Liver (tissue), 9 donors: ENCODE results near the gene CDC42EP2. TPM values are rescaled to one million over a fixed set of nuclear protein-coding genes. Genes with fewer than 3 reads are reported as not detected.

Source experiments
- DNase-seq: peaks from one replicate; pipeline ENCODE4 v3.0.0-alpha.2; 2017; ENCODE audit warnings: low spot score
- H3K27ac ChIP-seq, 2 donors: one replicate each; pipeline ENCODE4 v1.7.0; 2013; ENCODE audit warnings: inconsistent platforms in 2 of 2, low read length in 2 of 2, control low read depth in 1 of 2, low read depth in 1 of 2, mild to moderate bottlenecking in 1 of 2
- H3K27me3 ChIP-seq, 4 donors: one replicate each; pipeline versions ENCODE4 v1.6.1 to v1.7.0; 2013; ENCODE audit warnings: low read length in 3 of 4, inconsistent platforms in 1 of 4, mild to moderate bottlenecking in 1 of 4, moderate library complexity in 1 of 4; ENCODE audit not compliant: control insufficient read depth in 4 of 4, insufficient read depth in 4 of 4
- H3K36me3 ChIP-seq, 4 donors: one replicate each; pipeline versions ENCODE4 v1.6.1 to v1.7.0; 2013; ENCODE audit warnings: low read length in 3 of 4, mild to moderate bottlenecking in 3 of 4, low read depth in 1 of 4, moderate library complexity in 1 of 4; ENCODE audit not compliant: control insufficient read depth in 4 of 4, insufficient read depth in 3 of 4
- H3K4me1 ChIP-seq, 4 donors: one replicate each; pipeline versions ENCODE4 v1.6.1 to v1.7.0; 2013; ENCODE audit warnings: low read length in 3 of 4, mild to moderate bottlenecking in 3 of 4, moderate library complexity in 1 of 4; ENCODE audit not compliant: control insufficient read depth in 4 of 4, insufficient read depth in 4 of 4
- H3K4me3 ChIP-seq, 3 donors: one replicate each; pipeline versions ENCODE4 v1.6.1 to v1.7.0; 2013; ENCODE audit warnings: low read length in 3 of 3, control low read depth in 1 of 3, low read depth in 1 of 3, mild to moderate bottlenecking in 1 of 3
- H3K9ac ChIP-seq, 2 donors: one replicate each; pipeline ENCODE4 v1.7.0; 2013; ENCODE audit warnings: low read length in 2 of 2, mild to moderate bottlenecking in 2 of 2, moderate library complexity in 2 of 2, control low read depth in 1 of 2, low read depth in 1 of 2
- H3K9me3 ChIP-seq, 4 donors: one replicate each; pipeline versions ENCODE4 v1.6.1 to v1.7.0; 2013; ENCODE audit warnings: low read length in 3 of 4; ENCODE audit not compliant: control insufficient read depth in 4 of 4
- ATF3 ChIP-seq: IDR thresholded peaks from 2 replicates; pipeline ENCODE4 v1.6.1; 2016; ENCODE audit warnings: antibody characterized with exemption
- CTCF ChIP-seq: fragments of 150-350 bp; IDR thresholded peaks from 2 replicates; pipeline ENCODE4 v1.5.1; 2017; ENCODE audit warnings: improper control_type of control experiment, low read depth, low read length; ENCODE audit not compliant: missing input control
- EGR1 ChIP-seq, 2 donors: IDR thresholded peaks; 2 replicates each; pipeline ENCODE4 v1.6.1; 2016 to 2018; ENCODE audit warnings: antibody characterized with exemption in 2 of 2, low read depth in 2 of 2
- FOXA2 ChIP-seq: IDR thresholded peaks from 2 replicates; pipeline ENCODE4 v1.6.1; 2016; ENCODE audit warnings: antibody characterized with exemption
- GABPA ChIP-seq, 2 donors: IDR thresholded peaks in 1 of 2; conservative IDR thresholded peaks in 1 of 2; 2 replicates each; pipeline ENCODE4 v1.6.1; 2016; ENCODE audit warnings: antibody characterized with exemption in 2 of 2, mild to moderate bottlenecking in 1 of 2, moderate library complexity in 1 of 2
- HNF4A ChIP-seq, 2 donors: conservative IDR thresholded peaks; 2 replicates each; pipeline ENCODE4 v1.6.1; 2016; ENCODE audit warnings: antibody characterized with exemption in 2 of 2, mild to moderate bottlenecking in 2 of 2
- HNF4G ChIP-seq: IDR thresholded peaks from 2 replicates; pipeline ENCODE4 v1.6.1; 2016; ENCODE audit warnings: antibody characterized with exemption
- JUND ChIP-seq, 2 donors: IDR thresholded peaks; 2 replicates each; pipeline ENCODE4 v1.6.1; 2016; ENCODE audit warnings: antibody characterized with exemption in 2 of 2
- MAX ChIP-seq: IDR thresholded peaks from 2 replicates; pipeline ENCODE4 v1.6.1; 2016; ENCODE audit warnings: antibody characterized with exemption
- NR2F2 ChIP-seq: IDR thresholded peaks from 2 replicates; pipeline ENCODE4 v1.6.1; 2016; ENCODE audit warnings: antibody characterized with exemption
- REST ChIP-seq: IDR thresholded peaks from 2 replicates; pipeline ENCODE4 v1.6.1; 2016; ENCODE audit warnings: antibody characterized with exemption, mild to moderate bottlenecking
- RXRA ChIP-seq, 2 donors: IDR thresholded peaks; 2 replicates each; pipeline ENCODE4 v1.6.1; 2017 to 2018; ENCODE audit warnings: antibody characterized with exemption in 2 of 2, mild to moderate bottlenecking in 1 of 2
- SP1 ChIP-seq: IDR thresholded peaks from 2 replicates; pipeline ENCODE4 v1.6.1; 2018; ENCODE audit warnings: antibody characterized with exemption, mild to moderate bottlenecking
- TAF1 ChIP-seq: conservative IDR thresholded peaks from 2 replicates; pipeline ENCODE4 v1.6.1; 2016; ENCODE audit warnings: antibody characterized with exemption, mild to moderate bottlenecking
- YY1 ChIP-seq: IDR thresholded peaks from 2 replicates; pipeline ENCODE4 v1.6.1; 2016; ENCODE audit warnings: antibody characterized with exemption, mild to moderate bottlenecking
- ZBTB33 ChIP-seq: IDR thresholded peaks from 2 replicates; pipeline ENCODE4 v1.6.1; 2016; ENCODE audit warnings: antibody characterized with exemption
- WGBS: extraction: QIAGEN DNeasy Blood & Tissue Kit; methylation state at CpG from one replicate; pipeline ENCODE4 v1.1.7; 2013; 5-methylcytosine and 5-hydroxymethylcytosine counted together
- polyA plus RNA-seq, 2 donors: library from polyadenylated mRNA; stranded (reverse) in 1 of 2; unstranded in 1 of 2; fragments of 200-250 nt in 1 of 2; fragments of >200 nt in 1 of 2; fragmentation: Nextera tagmentation in 1 of 2; extraction: Ambion mirVana in 1 of 2; gene quantifications; one replicate each; pipeline versions ENCODE4 v1.2.1 to v1.2.3, GENCODE V29; 2013 to 2015
- total RNA-seq, 2 donors: library from RNA; depleted of rRNA; stranded (reverse); fragments of >200 nt; gene quantifications; one replicate each; pipeline ENCODE4 v1.2.3, GENCODE V29; 2014
- donor health status: healthy.
- donor health status: healthy.
- donor health status: healthy.
- donor health status: healthy.
- donor health status: healthy.

The CDC42EP2 gene
- total and polyA plus RNA-seq, 4 donors: 1.8 to 3.4 (median 1.9) TPM

- TF ChIP-seq JUND (IDR thresholded peaks at IDR 0.05): no peak
- TF ChIP-seq ATF3: no peak
- no peak for TF ChIP-seq RXRA (IDR thresholded peaks at IDR 0.05)
- no peak for TF ChIP-seq SP1
- TF ChIP-seq CTCF: no peak
- TF ChIP-seq EGR1 (IDR thresholded peaks at IDR 0.05; ENCODE audit: low read depth in 2 of 2): no peak
- no peak for TF ChIP-seq REST
- TF ChIP-seq YY1: no peak
- TF ChIP-seq FOXA2: no peak
- TF ChIP-seq HNF4A (conservative IDR thresholded peaks at IDR 0.05): no peak
- TF ChIP-seq ZBTB33: no peak
- no peak for TF ChIP-seq TAF1
- TF ChIP-seq NR2F2: no peak
- TF ChIP-seq HNF4G: no peak
- no peaks in the 10 kb centered on the region for H3K9me3 ChIP-seq
- 67% methylated on average over 35 of the region's 35 CpGs for WGBS
- no peaks in the 10 kb centered on the region for H3K27me3 ChIP-seq
- H3K36me3 ChIP-seq: peaks cover 0 to 13% (median 8%) of the 10 kb centered on the region in 4 donors
- no peak overlapping the region for H3K9ac ChIP-seq
- no peak for DNase-seq
- H3K4me1 ChIP-seq: peaks cover 3 to 31% (median 19%) of the 10 kb centered on the region in 4 donors
- H3K4me3 ChIP-seq: no peak overlapping the region
- no peak overlapping the region for H3K27ac ChIP-seq
Measured at GRCh38 chr11:65355776-65356393, 41.2 kb downstream of the CDC42EP2 start.

- Histone ChIP-seq H3K4me3 (no peak overlapping the region), H3K27ac (no peak overlapping the region), H3K36me3 (peaks cover 0 to 8% (median 3%) of the 10 kb centered on the region in 4 donors), H3K9ac (no peak overlapping the region), H3K27me3 (no peaks in the 10 kb centered on the region), H3K4me1 (peaks cover 3 to 31% (median 19%) of the 10 kb centered on the region in 4 donors), H3K9me3 (no peaks in the 10 kb centered on the region)
- 95% methylated on average over 30 of the region's 30 CpGs for WGBS
- DNase-seq: no peak
- TF ChIP-seq ATF3 (no peak), RXRA (IDR thresholded peaks at IDR 0.05) (no peak), FOXA2 (no peak), REST (no peak), MAX (no peak), TAF1 (no peak), CTCF (no peak), JUND (IDR thresholded peaks at IDR 0.05) (no peak), GABPA (IDR thresholded peaks at IDR 0.05 in 1 of 2, conservative IDR thresholded peaks at IDR 0.05 in 1 of 2) (no peak)
Measured at GRCh38 chr11:65356394-65356972, 41.8 kb downstream of the CDC42EP2 start.
